Endothelial cell of umbilical vein (primary cell): ENCODE data around the gene RORC. TPM values are rescaled to one million over a fixed set of nuclear protein-coding genes. Genes with fewer than 3 reads are reported as not detected.
A peak's percentile ranks its signal among the peaks of the same experiment; 100 is the strongest.

Experiments used
- BruUV-seq: library from RNA; stranded (reverse); fragments of 400-500 nt; replicated peaks from 2 replicates; lab custom pipeline; 2021; lab: Mats Ljungman, UMichigan
- CTCF ChIA-PET: fragments of 300-600, 350-600 bp; sonication (Branson Sonifier 250); formaldehyde crosslinking; loops from one replicate; lab custom pipeline; 2021; ENCODE audit warnings: antibody characterized with exemption, inconsistent platforms; lab: Charles Lee
- POLR2A ChIA-PET: fragments of 300-600, 350-600 bp; sonication (Branson Sonifier 250); formaldehyde crosslinking; loops from one replicate; lab custom pipeline; 2021; ENCODE audit warnings: antibody characterized with exemption, inconsistent platforms; lab: Charles Lee
- DNase-seq: peaks from one replicate; pipeline ENCODE4 v3.0.0-alpha.2; 2011; ENCODE audit warnings: low read depth, low spot score
- FAIRE-seq: peaks from 2 replicates; lab custom pipeline; 2011; peaks lifted over from hg19 to GRCh38; lab: Jason Lieb, UNC
- H2AFZ ChIP-seq: 2 replicates; pipeline ENCODE4 v1.6.0; 2012; ENCODE audit warnings: low read depth, low read length, control low read depth, inconsistent platforms
- H3K27ac ChIP-seq: 2 replicates; pipeline ENCODE4 v1.5.1; 2011; ENCODE audit warnings: low read depth, mild to moderate bottlenecking, control low read depth, low read length, moderate library complexity; ENCODE audit not compliant: insufficient read depth
- H3K27me3 ChIP-seq, 2 experiments: 2 replicates each; pipeline versions ENCODE4 v1.6.0 to v1.6.1; 2011; ENCODE audit warnings: low read length in 2 of 2, mixed read lengths in 1 of 2; ENCODE audit not compliant: control insufficient read depth in 2 of 2, insufficient read depth in 2 of 2
- H3K36me3 ChIP-seq, 2 experiments: 2 replicates in 1 of 2; 3 replicates in 1 of 2; pipeline ENCODE4 v1.5.1; 2011; ENCODE audit warnings: low read length in 2 of 2, mild to moderate bottlenecking in 1 of 2, moderate library complexity in 1 of 2; ENCODE audit not compliant: control insufficient read depth in 2 of 2, insufficient read depth in 2 of 2; ENCODE audit errors: extremely low read depth in 1 of 2
- H3K4me1 ChIP-seq: 3 replicates; pipeline ENCODE4 v1.5.1; 2011; ENCODE audit warnings: mild to moderate bottlenecking, low read length; ENCODE audit not compliant: control insufficient read depth, insufficient read depth; ENCODE audit errors: extremely low read depth
- H3K4me2 ChIP-seq: 2 replicates; pipeline ENCODE4 v1.6.1; 2011; ENCODE audit warnings: low read length, control low read depth, mixed read lengths; ENCODE audit not compliant: insufficient read depth
- H3K4me3 ChIP-seq, 3 experiments: fragments of 200-600 bp in 1 of 3; sonication (generic), shearing (Covaris generic) in 1 of 3; replicated peaks in 1 of 3; 2 replicates each; pipeline ENCODE4 v1.5.1; 2011 to 2016; ENCODE audit warnings: control low read depth in 3 of 3, low read length in 3 of 3, mild to moderate bottlenecking in 2 of 3, inconsistent platforms in 1 of 3, low read depth in 1 of 3, moderate library complexity in 1 of 3; ENCODE audit not compliant: insufficient read depth in 1 of 3
- H3K79me2 ChIP-seq: 2 replicates; pipeline ENCODE4 v1.6.0; 2012; ENCODE audit warnings: low read length, inconsistent platforms; ENCODE audit not compliant: control insufficient read depth, insufficient read depth
- H3K9ac ChIP-seq: replicated peaks from 2 replicates; pipeline ENCODE3; 2011; ENCODE audit warnings: low read length, control low read depth; ENCODE audit not compliant: insufficient read depth; ENCODE audit errors: extremely low read depth
- H3K9me1 ChIP-seq: replicated peaks from 3 replicates; pipeline ENCODE4 v1.6.0; 2011; ENCODE audit warnings: mild to moderate bottlenecking, low read length; ENCODE audit not compliant: control insufficient read depth, insufficient read depth; ENCODE audit errors: extremely low read depth
- H3K9me3 ChIP-seq: replicated peaks from 2 replicates; pipeline ENCODE4 v1.5.1; 2012; ENCODE audit warnings: low read length, inconsistent platforms; ENCODE audit not compliant: control insufficient read depth, insufficient read depth
- H4K20me1 ChIP-seq: replicated peaks from 2 replicates; pipeline ENCODE3; 2011; ENCODE audit warnings: mild to moderate bottlenecking, low read length; ENCODE audit not compliant: control insufficient read depth, insufficient read depth; ENCODE audit errors: extremely low read depth
- CTCF ChIP-seq, 2 donors: IDR thresholded peaks; 1 replicate in 1 of 2; 2 replicates in 1 of 2; pipeline ENCODE4 v1.5.1; 2011; ENCODE audit warnings: low read length in 2 of 2, mild to moderate bottlenecking in 2 of 2, moderate library complexity in 2 of 2, control low read depth in 1 of 2, inconsistent platforms in 1 of 2, low read depth in 1 of 2; ENCODE audit not compliant: insufficient read depth in 1 of 2; ENCODE audit errors: extremely low read depth in 1 of 2
- EZH2 ChIP-seq: IDR thresholded peaks from 2 replicates; pipeline ENCODE4 v1.6.1; 2012; ENCODE audit warnings: borderline replicate concordance, low read depth, mild to moderate bottlenecking, moderate library complexity, low read length, inconsistent platforms; ENCODE audit not compliant: severe bottlenecking
- FOS ChIP-seq: IDR thresholded peaks from 2 replicates; pipeline ENCODE4 v1.6.1; 2011; ENCODE audit warnings: mild to moderate bottlenecking, low read length, moderate library complexity, borderline replicate concordance; ENCODE audit not compliant: insufficient read depth
- GATA2 ChIP-seq: IDR thresholded peaks from 2 replicates; pipeline ENCODE4 v1.7.0; 2011; ENCODE audit warnings: low read depth, mild to moderate bottlenecking, moderate library complexity, mixed read lengths, low read length; ENCODE audit not compliant: insufficient read length, insufficient read depth
- JUN ChIP-seq: IDR thresholded peaks from 2 replicates; pipeline ENCODE4 v1.6.1; 2011; ENCODE audit warnings: borderline replicate concordance, low read depth; ENCODE audit not compliant: insufficient read length, insufficient read depth
- MAX ChIP-seq: IDR thresholded peaks from 2 replicates; pipeline ENCODE4 v1.6.1; 2011; ENCODE audit not compliant: insufficient read depth, insufficient read length
- MYC ChIP-seq: IDR thresholded peaks from one replicate; pipeline ENCODE4 v1.6.1; 2011; ENCODE audit warnings: mild to moderate bottlenecking, low read depth, low read length
- POLR2A ChIP-seq: IDR thresholded peaks from 2 replicates; pipeline ENCODE4 v1.6.1; 2012; ENCODE audit warnings: low read depth, mild to moderate bottlenecking, control low read depth, low read length
- POLR2AphosphoS5 ChIP-seq: IDR thresholded peaks from 2 replicates; pipeline ENCODE4 v1.6.1; 2012; ENCODE audit warnings: low read depth, mild to moderate bottlenecking, control low read depth, low read length, moderate library complexity; ENCODE audit not compliant: insufficient read depth
- dilution Hi-C: fragments of 300-500 bp; cut with MboI; formaldehyde crosslinking; loops from one replicate; pipeline ENCODE4 v1.15.0; 2019; ENCODE audit warnings: low sequenced_read_pairs; ENCODE audit not compliant: extremely low pct_ligation_motif_present
- intact Hi-C: fragments of 100-400 bp; cut with micrococcal nuclease; formaldehyde crosslinking; loops from one replicate; pipeline ENCODE4 v1.10.0; 2022
- polyA plus RNA-seq, 4 experiments: library from polyadenylated mRNA; depleted of rRNA in 3 of 4; stranded (reverse) in 3 of 4; unstranded in 1 of 4; fragments of >200 nt; gene quantifications; 2 replicates each; pipeline versions ENCODE4 v1.2.1 to v1.2.3, GENCODE V29; 2011 to 2012; ENCODE audit warnings: missing spikeins in 1 of 4
- total RNA-seq: library from RNA; stranded (reverse); gene quantifications from 2 replicates; pipeline ENCODE4 v1.2.3, GENCODE V29; 2021

RORC gene
- total and polyA plus RNA-seq, 2 donors (not counting 3 experiments of a cell fraction or from before 2014, with no cell fraction given): not detected

- POLR2A ChIA-PET: no interaction called here
- intact Hi-C loops: loop anchor here (5.0 kb wide), 2 partner anchors 490 to 535 kb away; partner anchors contain the start of gene RFX5
- no peak for DNase-seq
- no peaks in the 10 kb centered on the region for H3K9me1 ChIP-seq
- BruUV-seq: no TSS peak
- H3K79me2 ChIP-seq: no peaks in the 10 kb centered on the region
- TF ChIP-seq MYC (no peak), GATA2 (no peak), POLR2AphosphoS5 (no peak), MAX (no peak), CTCF (IDR thresholded peaks at IDR 0.05; ENCODE audit: extremely low read depth in 1 of 2, insufficient read depth in 1 of 2, low read depth in 1 of 2, low read length in 2 of 2) (no peak), FOS (peak; percentile 20), JUN (no peak), EZH2 (no peak), POLR2A (no peak)
- H3K4me1 ChIP-seq: peaks cover 12% of the 10 kb centered on the region
- no peak overlapping the region for H3K27ac ChIP-seq
- no peak overlapping the region for H3K4me3 ChIP-seq
- H3K9me3 ChIP-seq: no peaks in the 10 kb centered on the region
- no peak for FAIRE-seq
- CTCF ChIA-PET: interaction anchor here (0.6 to 2.3 kb wide), 35 partner anchors 9 to 536 kb away, joined by 3 to 17 read pairs (median 5); partner anchors contain the start of genes CGN, MRPL9 and TDRKH
- no peak overlapping the region for H3K4me2 ChIP-seq
- dilution Hi-C loops: no loop called here
- no peak overlapping the region for H2AFZ ChIP-seq
- no peak overlapping the region for H3K9ac ChIP-seq
- H3K27me3 ChIP-seq: peaks cover 7 to 9% of the 10 kb centered on the region in 2 experiments
- no peaks in the 10 kb centered on the region for H3K36me3 ChIP-seq
- H4K20me1 ChIP-seq: no peaks in the 10 kb centered on the region
These were observed 5.6 kb upstream of the RORC start for GRCh38 chr1:151837197-151837596.
